RWPE2 (cell line): Measurements from ENCODE around the gene BPIFB6.

Experiments
- ATAC-seq: fragments of 200-7000 bp; cut with Tn5 transposase; 3 replicates; pipeline ENCODE4 v1.9.1; 2021; ENCODE audit warnings: low read depth
- DNase-seq: peaks from one replicate; pipeline ENCODE4 v3.0.0-alpha.2; 2020; ENCODE audit warnings: low spot score
- H3K27ac ChIP-seq: fragments of 450-650 bp; 2 replicates; pipeline ENCODE4 v1.5.1; 2017; ENCODE audit warnings: mild to moderate bottlenecking; ENCODE audit not compliant: poor library complexity, severe bottlenecking
- H3K27me3 ChIP-seq: fragments of 250-450 bp; sonication (Bioruptor Pico); 2 replicates; pipeline ENCODE4 v1.5.1; 2021; ENCODE audit warnings: mild to moderate bottlenecking, moderate library complexity; ENCODE audit not compliant: insufficient read depth, poor library complexity, severe bottlenecking
- H3K36me3 ChIP-seq: fragments of 250-450 bp; sonication (Bioruptor Pico); 2 replicates; pipeline ENCODE4 v1.5.1; 2020; ENCODE audit warnings: low read depth, mild to moderate bottlenecking, moderate library complexity
- H3K4me1 ChIP-seq: fragments of 250-450 bp; sonication (Bioruptor Pico); 2 replicates; pipeline ENCODE4 v1.5.1; 2021; ENCODE audit warnings: mild to moderate bottlenecking, moderate library complexity; ENCODE audit not compliant: insufficient read depth, poor library complexity, severe bottlenecking
- H3K4me3 ChIP-seq: fragments of 250-450 bp; sonication (Bioruptor Pico); 2 replicates; pipeline ENCODE4 v1.5.1; 2021; ENCODE audit warnings: mild to moderate bottlenecking, moderate library complexity; ENCODE audit not compliant: severe bottlenecking
- H3K9me3 ChIP-seq: fragments of 250-450 bp; sonication (Bioruptor Pico); 2 replicates; pipeline ENCODE4 v1.5.1; 2021; ENCODE audit warnings: mild to moderate bottlenecking, moderate library complexity; ENCODE audit not compliant: severe bottlenecking
- TF ChIP-seq, protein P1 (sequence below): fragments of 450-650 bp; IDR thresholded peaks from one replicate; pipeline ENCODE4 v1.5.1; 2017; ENCODE audit warnings: mild to moderate bottlenecking, moderate library complexity; ENCODE audit not compliant: poor library complexity, severe bottlenecking

Gene BPIFB6

DNA sequence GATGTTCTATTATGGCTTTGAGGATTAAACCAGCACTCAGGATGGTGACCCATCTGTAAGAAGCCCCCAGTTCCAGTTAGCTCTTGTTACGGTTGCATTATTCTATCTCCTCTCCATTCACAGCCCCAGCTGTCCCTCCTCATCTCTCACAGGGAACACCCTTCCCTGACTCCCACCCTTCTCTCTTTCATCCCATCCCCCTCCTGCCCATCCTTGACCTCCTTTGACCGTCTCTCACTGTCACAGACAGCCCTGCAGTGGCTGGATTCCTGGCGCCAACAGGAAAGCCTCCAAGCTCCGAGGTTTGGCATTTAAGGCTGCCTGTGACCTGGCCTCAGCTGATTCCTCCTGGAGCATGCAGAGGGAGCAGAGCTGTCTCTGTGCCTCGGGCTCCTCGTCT is 43.8 kb downstream of the BPIFB6 start:
- no peaks in the 10 kb centered on the region for H3K27me3 ChIP-seq
- H3K27ac ChIP-seq = no peak overlapping the region
- DNase-seq = no peak
- no peaks in the 10 kb centered on the region for H3K36me3 ChIP-seq
- no peak for ATAC-seq
- no peaks in the 10 kb centered on the region for H3K9me3 ChIP-seq
- H3K4me3 ChIP-seq = no peak overlapping the region
- TF ChIP-seq, protein P1, sequence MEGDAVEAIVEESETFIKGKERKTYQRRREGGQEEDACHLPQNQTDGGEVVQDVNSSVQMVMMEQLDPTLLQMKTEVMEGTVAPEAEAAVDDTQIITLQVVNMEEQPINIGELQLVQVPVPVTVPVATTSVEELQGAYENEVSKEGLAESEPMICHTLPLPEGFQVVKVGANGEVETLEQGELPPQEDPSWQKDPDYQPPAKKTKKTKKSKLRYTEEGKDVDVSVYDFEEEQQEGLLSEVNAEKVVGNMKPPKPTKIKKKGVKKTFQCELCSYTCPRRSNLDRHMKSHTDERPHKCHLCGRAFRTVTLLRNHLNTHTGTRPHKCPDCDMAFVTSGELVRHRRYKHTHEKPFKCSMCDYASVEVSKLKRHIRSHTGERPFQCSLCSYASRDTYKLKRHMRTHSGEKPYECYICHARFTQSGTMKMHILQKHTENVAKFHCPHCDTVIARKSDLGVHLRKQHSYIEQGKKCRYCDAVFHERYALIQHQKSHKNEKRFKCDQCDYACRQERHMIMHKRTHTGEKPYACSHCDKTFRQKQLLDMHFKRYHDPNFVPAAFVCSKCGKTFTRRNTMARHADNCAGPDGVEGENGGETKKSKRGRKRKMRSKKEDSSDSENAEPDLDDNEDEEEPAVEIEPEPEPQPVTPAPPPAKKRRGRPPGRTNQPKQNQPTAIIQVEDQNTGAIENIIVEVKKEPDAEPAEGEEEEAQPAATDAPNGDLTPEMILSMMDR = no peak
- no peaks in the 10 kb centered on the region for H3K4me1 ChIP-seq

DNA sequence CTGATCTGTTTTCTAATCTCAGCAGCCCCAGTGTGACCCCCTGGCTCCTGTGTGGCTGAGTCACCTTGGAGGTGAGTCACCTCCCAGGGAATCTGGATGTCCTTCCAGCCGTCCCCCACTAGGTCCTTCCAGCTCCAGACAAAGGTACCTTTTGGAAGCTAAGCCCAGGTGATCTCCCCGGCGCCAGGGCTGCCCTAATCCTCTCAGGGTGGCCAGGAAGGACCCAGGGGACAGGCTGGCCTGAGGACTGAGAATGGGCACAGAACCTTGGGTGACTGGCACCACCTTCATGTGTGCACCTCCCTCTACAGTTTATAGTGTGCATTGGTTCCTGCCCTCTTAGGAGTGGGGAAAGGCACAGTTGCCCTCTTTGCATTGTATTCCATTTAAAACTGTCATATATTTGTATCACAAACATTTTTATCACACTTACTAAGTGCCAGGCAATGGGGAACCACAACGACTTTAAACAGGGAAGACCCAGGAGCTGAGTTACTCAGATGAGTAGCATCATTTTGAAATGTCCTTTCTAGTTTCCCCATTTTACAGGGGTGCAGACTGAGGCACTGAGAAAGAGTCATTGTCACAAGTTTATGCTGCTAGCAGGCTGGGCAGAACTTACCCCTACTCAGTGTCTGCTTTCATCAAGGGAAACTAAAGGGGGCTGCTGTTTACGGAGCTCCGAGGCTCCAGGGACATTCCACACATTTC is 45.4 kb downstream of the BPIFB6 start:
- peak; percentile 52 for ATAC-seq
- no peaks in the 10 kb centered on the region for H3K27me3 ChIP-seq
- H3K27ac ChIP-seq = no peak overlapping the region
- no peak for DNase-seq
- no peak overlapping the region for H3K4me3 ChIP-seq
- no peaks in the 10 kb centered on the region for H3K9me3 ChIP-seq
- TF ChIP-seq, protein P1 = peak; percentile 48
- no peaks in the 10 kb centered on the region for H3K4me1 ChIP-seq
- no peaks in the 10 kb centered on the region for H3K36me3 ChIP-seq

- Histone ChIP-seq H3K27me3 (no peaks in the 10 kb centered on the region), H3K27ac (no peak within 1 kb of the TSS), H3K9me3 (no peaks in the 10 kb centered on the region), H3K4me3 (no peak within 1 kb of the TSS), H3K36me3 (no peaks in the 10 kb centered on the region), H3K4me1 (no peaks in the 10 kb centered on the region)
- TF ChIP-seq, protein P1 = no peak
- no peak for DNase-seq
- ATAC-seq = no peak
These were observed 47.8 kb downstream of the BPIFB6 start, which contains the start of gene BPIFB4 for GRCh38 chr20:33079259-33079658. Gene BPIFB4, plus strand, starts transcription at chr20:33079643. Its CDS starts 1,884 bp downstream, at chr20:33081527.

DNA sequence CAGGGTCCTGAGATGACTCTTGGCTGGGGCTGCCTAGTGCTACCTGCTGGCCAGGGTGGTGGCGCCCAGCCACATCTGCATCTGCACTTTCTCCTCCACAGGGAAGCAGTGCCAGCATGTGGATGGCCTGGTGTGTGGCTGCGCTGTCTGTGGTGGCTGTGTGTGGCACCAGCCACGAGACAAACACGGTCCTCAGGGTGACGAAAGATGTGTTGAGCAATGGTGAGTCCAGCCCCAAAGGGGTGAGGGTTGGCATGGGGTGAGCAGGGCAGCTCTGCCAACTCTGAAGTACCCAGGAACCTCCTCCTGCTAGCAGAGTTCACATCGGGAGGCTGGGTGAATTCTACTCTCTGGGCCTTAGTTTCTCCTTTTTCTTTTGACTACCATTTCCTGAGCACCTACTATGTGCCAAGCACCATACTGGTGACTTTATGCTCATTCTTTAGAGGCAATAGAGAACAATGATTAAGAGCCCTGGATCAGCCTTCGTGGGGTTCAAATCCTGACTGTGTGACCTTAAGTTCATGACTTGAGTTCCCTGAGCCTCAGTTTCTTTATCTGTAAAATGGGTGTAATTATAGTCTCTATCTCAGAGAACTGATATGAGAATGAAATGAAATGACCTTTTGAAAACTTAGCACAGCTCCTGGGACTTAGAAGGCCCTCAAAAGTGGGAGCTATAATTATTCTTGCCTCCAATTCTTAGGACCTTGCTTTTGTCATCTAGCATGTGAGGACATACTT is 50.1 kb downstream of the BPIFB6 start:
- no peaks in the 10 kb centered on the region for H3K27me3 ChIP-seq
- TF ChIP-seq, protein P1 = no peak
- ATAC-seq (no peak), DNase-seq (no peak)
- H3K4me3 ChIP-seq = no peak overlapping the region
- no peaks in the 10 kb centered on the region for H3K4me1 ChIP-seq
- H3K36me3 ChIP-seq = no peaks in the 10 kb centered on the region
- no peaks in the 10 kb centered on the region for H3K9me3 ChIP-seq
- H3K27ac ChIP-seq = no peak overlapping the region

DNA sequence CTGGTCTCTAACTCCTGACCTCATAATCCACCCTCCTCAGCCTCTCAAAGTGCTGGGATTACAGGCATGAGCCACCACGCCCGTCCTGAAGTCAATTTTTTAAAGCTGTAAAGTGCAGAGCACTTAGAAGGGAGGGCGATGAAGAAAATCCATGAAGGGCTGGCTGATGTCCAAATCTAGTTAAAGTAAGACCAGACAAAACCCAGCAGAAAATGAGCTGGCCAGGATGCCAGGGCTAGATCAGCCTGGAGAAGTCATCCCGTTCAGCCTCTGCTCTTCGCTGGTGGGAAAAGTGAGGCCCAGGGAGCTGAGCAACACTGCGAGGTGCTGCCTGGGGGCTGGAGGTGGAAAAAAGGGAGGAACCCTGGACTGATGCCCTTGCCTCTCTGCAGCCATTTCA is 51.1 kb downstream of the BPIFB6 start:
- Histone ChIP-seq H3K27ac (no peak overlapping the region), H3K27me3 (no peaks in the 10 kb centered on the region), H3K4me3 (no peak overlapping the region), H3K9me3 (no peaks in the 10 kb centered on the region), H3K4me1 (no peaks in the 10 kb centered on the region), H3K36me3 (no peaks in the 10 kb centered on the region)
- ATAC-seq = no peak
- TF ChIP-seq, protein P1 = no peak
- DNase-seq = no peak
